Neural progenitor cell (in vitro differentiated cells): Measurements from ENCODE around the gene TRAPPC2L. TPM values are rescaled to one million over a fixed set of nuclear protein-coding genes. Genes with fewer than 3 reads are reported as not detected.

Experiments
- DNase-seq: peaks from one replicate; pipeline ENCODE4 v3.0.0-alpha.2; 2016; ENCODE audit warnings: low spot score
- H2AFZ ChIP-seq: fragments of 200-600 bp; sonication (generic); replicated peaks from 2 replicates; pipeline ENCODE4 v1.6.1; 2016; ENCODE audit warnings: antibody characterized with exemption
- H3F3A ChIP-seq: fragments of 200-600 bp; sonication (generic); 2 replicates; pipeline ENCODE4 v1.6.1; 2016; ENCODE audit warnings: antibody characterized with exemption, low read depth
- H3K27ac ChIP-seq: fragments of 200-600 bp; sonication (generic); 2 replicates; pipeline ENCODE4 v1.5.1; 2016; ENCODE audit warnings: mild to moderate bottlenecking
- H3K27me3 ChIP-seq: fragments of 200-600 bp; sonication (generic); 2 replicates; pipeline ENCODE4 v1.6.1; 2016; ENCODE audit warnings: mild to moderate bottlenecking, moderate library complexity
- H3K36me3 ChIP-seq: fragments of 200-600 bp; sonication (generic); 2 replicates; pipeline ENCODE4 v1.5.1; 2016
- H3K4me1 ChIP-seq: fragments of 200-600 bp; sonication (generic); 2 replicates; pipeline ENCODE4 v1.6.1; 2016; ENCODE audit warnings: mixed run types
- H3K4me2 ChIP-seq: fragments of 200-600 bp; sonication (generic); 2 replicates; pipeline ENCODE4 v1.6.1; 2016
- H3K4me3 ChIP-seq: fragments of 200-600 bp; sonication (generic); 2 replicates; pipeline ENCODE4 v1.5.1; 2016
- H3K79me2 ChIP-seq: fragments of 200-600 bp; sonication (generic); 2 replicates; pipeline ENCODE4 v1.6.1; 2016; ENCODE audit warnings: low read depth
- H3K9ac ChIP-seq: fragments of 200-600 bp; sonication (generic); 2 replicates; pipeline ENCODE4 v1.6.1; 2016
- H3K9me3 ChIP-seq: fragments of 200-600 bp; sonication (generic); 2 replicates; pipeline ENCODE4 v1.5.1; 2016; ENCODE audit warnings: low read depth
- H4K20me1 ChIP-seq: fragments of 200-600 bp; sonication (generic); 2 replicates; pipeline ENCODE4 v1.6.1; 2016; ENCODE audit warnings: low read depth
- H3K27ac Mint-ChIP-seq: 3 replicates; pipeline ENCODE4 v1.8.0; 2021; ENCODE audit warnings: mixed read lengths
- H3K27me3 Mint-ChIP-seq: 2 replicates; pipeline ENCODE4 v1.8.0; 2022; ENCODE audit warnings: low read depth, mild to moderate bottlenecking, inconsistent platforms, moderate library complexity, mixed read lengths; ENCODE audit not compliant: insufficient read depth
- H3K36me3 Mint-ChIP-seq: 3 replicates; pipeline ENCODE4 v1.8.0; 2021; ENCODE audit warnings: mixed read lengths
- H3K4me1 Mint-ChIP-seq: 3 replicates; pipeline ENCODE4 v1.8.0; 2021; ENCODE audit warnings: mixed read lengths
- H3K4me3 Mint-ChIP-seq: 3 replicates; pipeline ENCODE4 v1.8.0; 2021; ENCODE audit warnings: mild to moderate bottlenecking, moderate library complexity, mixed read lengths
- H3K9me3 Mint-ChIP-seq: 3 replicates; pipeline ENCODE4 v1.8.0; 2020; ENCODE audit warnings: mixed read lengths
- EZH2 ChIP-seq: fragments of 200-600 bp; sonication (generic); IDR thresholded peaks from 2 replicates; pipeline ENCODE4 v1.6.1; 2017; ENCODE audit warnings: antibody characterized with exemption, mild to moderate bottlenecking, moderate library complexity
- EZH2phosphoT487 ChIP-seq: fragments of 200-600 bp; sonication (generic); IDR thresholded peaks from 2 replicates; pipeline ENCODE4 v1.6.1; 2017; ENCODE audit warnings: antibody characterized with exemption
- total RNA-seq: library from RNA; depleted of rRNA; stranded (reverse); fragments of >200 nt; gene quantifications from 2 replicates; pipeline ENCODE4 v1.2.3, GENCODE V29; 2015; ENCODE audit warnings: low replicate concordance
- TF ChIP-seq, protein P1 (sequence below): fragments of 200-600 bp; sonication (generic); IDR thresholded peaks from 2 replicates; pipeline ENCODE4 v1.5.1; 2017; ENCODE audit warnings: antibody characterized with exemption, mild to moderate bottlenecking

The TRAPPC2L gene
- total RNA-seq, 1 donor from 2014 or later, result 31.8 TPM

DNA sequence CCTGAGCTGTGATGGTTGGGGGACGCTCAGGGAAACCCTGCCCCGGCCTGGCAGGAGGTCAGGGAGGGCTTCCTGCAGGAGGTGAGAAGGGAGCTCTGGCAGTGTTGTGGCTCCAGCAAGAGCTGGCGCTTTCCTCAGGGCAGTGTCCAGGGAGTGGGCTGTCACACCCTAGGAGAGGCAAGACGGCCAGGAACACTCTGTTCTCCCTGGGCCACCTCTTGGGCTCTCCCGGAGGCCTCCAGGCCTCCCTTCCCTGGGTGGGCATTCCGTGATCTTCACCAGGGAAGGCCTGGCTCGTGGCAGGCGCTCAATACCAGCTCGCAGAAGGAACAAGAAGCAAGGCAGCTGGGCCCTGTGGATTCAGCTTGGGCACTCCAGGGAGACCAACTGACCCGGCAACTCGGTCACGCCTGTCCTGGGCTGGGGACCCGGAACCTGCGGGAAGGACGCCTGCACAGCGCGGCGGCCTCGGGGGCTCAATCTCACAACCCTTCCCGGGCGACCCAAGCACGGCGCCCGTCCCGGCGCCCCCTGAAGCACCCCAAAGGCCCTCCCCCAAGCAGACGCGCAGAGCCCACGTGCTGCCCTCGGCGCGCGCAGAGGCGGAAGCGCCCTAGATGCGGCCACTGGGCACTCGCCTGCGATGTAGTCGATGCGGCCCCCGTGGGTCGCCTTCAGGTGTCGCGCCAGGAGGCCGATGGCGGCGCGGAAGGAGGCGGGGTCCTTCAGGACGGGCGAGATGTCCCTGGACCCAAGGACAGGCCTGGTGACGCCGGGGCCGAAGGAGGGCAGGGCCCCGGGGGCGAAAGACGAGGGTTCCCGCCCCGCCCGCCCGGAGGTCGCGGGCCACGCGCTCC, 45.8 kb upstream of the TRAPPC2L start:
- Histone ChIP-seq H3K9ac (peak overlapping the region; percentile 61), H3K27ac (no peak overlapping the region), H4K20me1 (peaks cover 40% of the 10 kb centered on the region), H3K4me3 (peak overlapping the region; percentile 70), H3K79me2 (peaks cover 23% of the 10 kb centered on the region), H3K4me2 (peak overlapping the region; percentile 83), H3K27me3 (no peaks in the 10 kb centered on the region), H2AFZ (no peak overlapping the region), H3F3A (peaks cover 49% of the 10 kb centered on the region), H3K36me3 (no peaks in the 10 kb centered on the region), H3K4me1 (peaks cover 4% of the 10 kb centered on the region), H3K9me3 (no peaks in the 10 kb centered on the region)
- Mint-ChIP-seq H3K27me3 (peaks cover 11% of the 10 kb centered on the region), H3K27ac (no peak overlapping the region), H3K36me3 (peaks cover 4% of the 10 kb centered on the region), H3K4me1 (peaks cover 3% of the 10 kb centered on the region), H3K9me3 (no peaks in the 10 kb centered on the region), H3K4me3 (peak overlapping the region; percentile 87)
- TF ChIP-seq EZH2, result no peak
- peak; percentile 77 for DNase-seq

GRCh38 chr16:88811769-88812512, 45.0 kb upstream of the TRAPPC2L start, which contains the start of gene APRT:
APRT (minus strand) TSS chr16:88811928; CDS start chr16:88811899, 29 bp downstream.
- Histone ChIP-seq H2AFZ (peak within 1 kb of the TSS; percentile 97), H4K20me1 (peaks cover 32% of the 10 kb centered on the region), H3K27ac (peak within 1 kb of the TSS; percentile 68), H3K36me3 (no peaks in the 10 kb centered on the region), H3K4me3 (peak within 1 kb of the TSS; percentile 70), H3K9me3 (no peaks in the 10 kb centered on the region), H3K79me2 (peaks cover 18% of the 10 kb centered on the region), H3K27me3 (no peaks in the 10 kb centered on the region), H3F3A (peaks cover 43% of the 10 kb centered on the region), H3K4me1 (peaks cover 4% of the 10 kb centered on the region), H3K9ac (peak within 1 kb of the TSS; percentile 61), H3K4me2 (peak within 1 kb of the TSS; percentile 83)
- H3K36me3 Mint-ChIP-seq, result peaks cover 4% of the 10 kb centered on the region
- H3K27me3 Mint-ChIP-seq, result peaks cover 11% of the 10 kb centered on the region
- no peaks in the 10 kb centered on the region for H3K9me3 Mint-ChIP-seq
- peak within 1 kb of the TSS; percentile 90 for H3K4me3 Mint-ChIP-seq
- H3K4me1 Mint-ChIP-seq, result peaks cover 3% of the 10 kb centered on the region
- H3K27ac Mint-ChIP-seq, result peak within 1 kb of the TSS; percentile 89
- no peak for TF ChIP-seq EZH2phosphoT487
- TF ChIP-seq, protein P1, sequence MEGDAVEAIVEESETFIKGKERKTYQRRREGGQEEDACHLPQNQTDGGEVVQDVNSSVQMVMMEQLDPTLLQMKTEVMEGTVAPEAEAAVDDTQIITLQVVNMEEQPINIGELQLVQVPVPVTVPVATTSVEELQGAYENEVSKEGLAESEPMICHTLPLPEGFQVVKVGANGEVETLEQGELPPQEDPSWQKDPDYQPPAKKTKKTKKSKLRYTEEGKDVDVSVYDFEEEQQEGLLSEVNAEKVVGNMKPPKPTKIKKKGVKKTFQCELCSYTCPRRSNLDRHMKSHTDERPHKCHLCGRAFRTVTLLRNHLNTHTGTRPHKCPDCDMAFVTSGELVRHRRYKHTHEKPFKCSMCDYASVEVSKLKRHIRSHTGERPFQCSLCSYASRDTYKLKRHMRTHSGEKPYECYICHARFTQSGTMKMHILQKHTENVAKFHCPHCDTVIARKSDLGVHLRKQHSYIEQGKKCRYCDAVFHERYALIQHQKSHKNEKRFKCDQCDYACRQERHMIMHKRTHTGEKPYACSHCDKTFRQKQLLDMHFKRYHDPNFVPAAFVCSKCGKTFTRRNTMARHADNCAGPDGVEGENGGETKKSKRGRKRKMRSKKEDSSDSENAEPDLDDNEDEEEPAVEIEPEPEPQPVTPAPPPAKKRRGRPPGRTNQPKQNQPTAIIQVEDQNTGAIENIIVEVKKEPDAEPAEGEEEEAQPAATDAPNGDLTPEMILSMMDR, result peak; percentile 49
- peak; percentile 95 for DNase-seq

DNA sequence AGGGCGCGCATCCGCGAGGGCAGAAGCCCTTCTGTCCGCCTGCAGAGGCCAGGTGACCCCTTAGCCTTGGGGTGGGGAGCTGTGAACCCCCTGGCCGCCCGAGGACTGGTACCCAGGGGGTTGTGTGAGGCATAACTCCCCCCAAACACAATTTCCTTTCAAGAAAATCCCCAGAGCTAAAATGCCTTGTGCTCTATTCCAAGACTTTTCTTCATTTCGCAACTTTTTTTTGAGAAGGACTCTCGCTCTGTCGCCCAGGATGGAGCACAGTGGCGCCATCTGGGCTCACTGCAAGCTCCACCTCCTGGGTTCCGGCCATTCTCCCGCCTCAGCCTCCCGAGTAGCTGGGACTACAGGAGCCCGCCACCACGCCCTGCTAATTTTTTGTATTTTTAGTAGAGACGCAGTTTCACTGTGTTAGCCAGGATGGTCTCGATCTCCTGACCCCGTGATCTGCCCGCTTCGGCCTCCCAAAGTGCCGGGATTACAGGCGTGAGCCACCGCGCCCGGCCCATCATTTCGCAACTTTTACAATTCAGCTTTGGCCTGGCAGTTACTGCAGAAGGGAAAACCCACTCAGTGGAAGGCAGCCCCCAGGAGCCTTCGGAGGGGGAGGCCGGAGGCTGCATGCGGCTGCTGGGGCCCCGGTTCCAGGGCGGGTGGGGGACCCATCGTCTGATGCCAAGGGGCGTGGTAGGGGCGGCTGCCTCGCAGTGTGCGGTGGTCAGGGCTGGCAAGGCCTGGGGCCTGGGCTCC, 44.2 kb upstream of the TRAPPC2L start:
- Histone ChIP-seq H3K4me3 (peak overlapping the region; percentile 70), H3K4me2 (peak overlapping the region; percentile 83), H3K4me1 (peaks cover 4% of the 10 kb centered on the region), H3K9ac (no peak overlapping the region), H3K9me3 (no peaks in the 10 kb centered on the region), H3K79me2 (peaks cover 18% of the 10 kb centered on the region), H3K27me3 (no peaks in the 10 kb centered on the region), H3K36me3 (no peaks in the 10 kb centered on the region), H4K20me1 (peaks cover 31% of the 10 kb centered on the region), H2AFZ (peak overlapping the region; percentile 97), H3K27ac (peak overlapping the region; percentile 68), H3F3A (peaks cover 43% of the 10 kb centered on the region)
- peaks cover 3% of the 10 kb centered on the region for H3K4me1 Mint-ChIP-seq
- peaks cover 5% of the 10 kb centered on the region for H3K27me3 Mint-ChIP-seq
- no peaks in the 10 kb centered on the region for H3K9me3 Mint-ChIP-seq
- no peak for DNase-seq
- H3K27ac Mint-ChIP-seq, result peak overlapping the region; percentile 89
- TF ChIP-seq, protein P1, result no peak
- TF ChIP-seq EZH2 (no peak), EZH2phosphoT487 (no peak)
- H3K4me3 Mint-ChIP-seq, result peak overlapping the region; percentile 83
- H3K36me3 Mint-ChIP-seq, result peaks cover 4% of the 10 kb centered on the region
